ACHN (cell line): ENCODE data around the gene COL9A3.

Source experiments
- DNase-seq: peaks from one replicate; pipeline ENCODE4 v3.0.0-alpha.2; 2015
- in situ Hi-C: cut with HindIII; loops from 2 replicates; pipeline ENCODE4 v1.10.0; 2017; ENCODE audit warnings: low sequenced_read_pairs, low pct_ligation_motif_present, low pct_unique_long_range_greater_than_20kb

The COL9A3 gene

GRCh38 chr20:62882426-62882825 lies 65.6 kb downstream of the COL9A3 start:
- in situ Hi-C loops, result no loop called here
- DNase-seq, result no peak

DNA sequence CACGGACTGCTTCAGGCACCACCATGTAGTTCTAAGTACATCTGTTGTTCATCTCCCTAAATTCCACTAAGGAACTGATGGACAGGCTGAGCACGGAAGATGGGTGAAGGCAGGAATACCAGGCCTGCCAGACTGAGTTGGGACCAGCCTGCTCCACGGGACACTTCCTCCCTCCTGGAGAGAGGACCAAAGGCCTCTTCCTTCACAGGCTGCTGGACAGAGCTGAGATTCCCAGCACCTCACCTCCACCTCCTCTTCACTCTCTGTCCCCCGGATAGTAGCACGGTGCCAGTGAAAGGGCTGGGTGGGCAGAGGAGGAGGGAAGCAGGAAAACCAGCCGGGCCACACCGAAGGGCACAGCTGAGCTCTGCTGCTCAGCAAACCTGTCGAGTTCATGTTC lies 67.7 kb downstream of the COL9A3 start:
- in situ Hi-C loops, result no loop called here
- DNase-seq, result no peak

DNA sequence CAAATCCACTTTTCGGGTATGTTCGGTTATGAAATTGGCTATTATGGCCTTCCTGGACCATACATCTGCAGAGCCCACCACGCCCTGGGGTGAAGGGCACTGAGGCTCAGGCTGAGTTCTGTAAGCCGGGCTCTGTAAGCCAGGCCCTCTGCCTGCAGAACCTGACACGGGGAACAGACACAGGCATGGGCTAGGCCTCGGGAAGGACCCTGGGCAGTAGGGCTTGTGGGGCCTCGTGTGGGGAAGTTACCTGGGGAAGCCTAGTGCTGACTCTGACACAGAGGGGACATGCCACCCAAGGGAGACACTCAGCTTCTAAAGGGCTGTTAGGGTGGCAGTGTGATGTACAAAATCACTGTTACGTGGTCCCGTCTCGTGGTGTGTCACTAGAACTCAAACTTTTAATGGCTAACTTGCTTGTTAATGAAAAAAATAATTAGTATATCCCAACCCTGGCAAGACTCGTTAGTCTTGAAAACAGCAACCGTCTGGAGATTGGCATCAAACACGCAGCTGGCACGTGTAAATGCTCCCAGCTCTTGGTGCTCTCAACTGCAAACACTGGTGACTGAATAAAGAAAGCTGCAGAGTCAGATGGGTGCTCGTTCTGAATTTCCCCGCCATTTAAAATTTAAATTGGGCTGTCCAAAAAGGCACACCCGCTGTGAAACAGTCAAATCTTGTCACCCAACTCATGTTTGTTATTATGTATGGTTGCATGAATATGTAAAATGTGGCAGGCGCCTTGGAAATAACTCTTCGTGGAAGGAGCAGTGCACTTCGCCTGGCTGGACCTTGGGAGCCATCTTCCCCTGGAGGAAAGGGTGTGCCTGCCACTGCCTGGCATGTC lies 68.4 kb downstream of the COL9A3 start:
- in situ Hi-C loops, result no loop called here
- DNase-seq, result no peak

GRCh38 chr20:62885896-62886708 lies 69.3 kb downstream of the COL9A3 start:
- DNase-seq, result no peak
- in situ Hi-C loops, result no loop called here

- DNase-seq, result no peak
- in situ Hi-C loops, result no loop called here
Measured at GRCh38 chr20:62886709-62887058, 69.8 kb downstream of the COL9A3 start.

DNA sequence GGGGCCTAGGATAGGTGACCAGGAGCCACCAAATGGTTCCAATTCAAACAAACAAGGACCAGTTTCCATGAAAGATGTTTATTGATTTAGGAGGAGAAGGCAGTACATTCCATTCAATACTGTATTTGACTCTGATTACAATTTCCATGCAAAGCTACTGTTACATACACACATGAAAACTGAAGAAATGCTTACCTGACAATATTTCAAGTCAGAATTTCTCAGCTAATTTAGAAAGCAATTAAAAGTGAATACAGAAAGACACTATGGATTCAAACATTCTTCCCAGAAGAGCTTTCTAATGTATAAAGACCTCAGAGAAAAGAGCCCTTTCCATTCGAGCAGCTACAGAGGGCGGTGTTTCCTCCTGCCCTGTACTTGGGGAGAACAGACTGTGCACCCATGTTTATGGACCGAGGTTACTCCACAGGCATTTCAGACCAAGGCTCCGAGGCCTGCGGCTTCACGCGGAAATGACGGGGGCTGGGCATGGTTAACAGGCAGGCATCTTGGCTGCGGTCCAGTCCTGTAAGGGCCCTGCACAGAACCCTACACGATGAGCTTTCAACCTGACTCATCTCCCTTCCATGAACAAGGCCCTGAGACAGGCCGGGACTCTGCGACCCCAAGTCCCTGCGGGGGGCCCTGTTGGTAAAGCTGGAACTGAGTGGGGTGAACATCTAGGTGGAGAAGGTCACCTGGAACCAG lies 70.5 kb downstream of the COL9A3 start:
- in situ Hi-C loops, result no loop called here
- no peak for DNase-seq

GRCh38 chr20:62887860-62888239 lies 71.0 kb downstream of the COL9A3 start:
- in situ Hi-C loops, result no loop called here
- DNase-seq, result no peak

DNA sequence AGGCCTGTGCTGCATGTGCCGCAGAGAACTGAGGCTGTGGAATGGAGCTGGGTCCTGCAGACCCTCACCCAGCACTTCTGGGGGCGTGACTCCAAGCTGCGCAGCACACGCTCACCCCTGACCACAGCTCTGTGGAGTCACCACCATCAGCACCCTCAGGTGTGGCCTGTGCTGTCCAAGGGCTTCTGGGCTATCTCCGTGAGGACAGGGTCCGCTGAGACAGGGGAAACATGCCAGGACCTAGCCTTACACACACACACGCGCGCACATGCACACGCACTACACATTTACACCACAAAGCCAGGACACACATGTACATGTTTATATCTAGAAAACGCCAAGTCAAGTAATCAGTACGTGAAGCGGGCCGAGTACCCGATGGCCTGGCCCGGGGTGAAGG lies 71.6 kb downstream of the COL9A3 start:
- in situ Hi-C loops, result no loop called here
- DNase-seq, result no peak

- in situ Hi-C loops, result no loop called here
- DNase-seq, result no peak
Measured at GRCh38 chr20:62888910-62889309, 72.1 kb downstream of the COL9A3 start.

DNA sequence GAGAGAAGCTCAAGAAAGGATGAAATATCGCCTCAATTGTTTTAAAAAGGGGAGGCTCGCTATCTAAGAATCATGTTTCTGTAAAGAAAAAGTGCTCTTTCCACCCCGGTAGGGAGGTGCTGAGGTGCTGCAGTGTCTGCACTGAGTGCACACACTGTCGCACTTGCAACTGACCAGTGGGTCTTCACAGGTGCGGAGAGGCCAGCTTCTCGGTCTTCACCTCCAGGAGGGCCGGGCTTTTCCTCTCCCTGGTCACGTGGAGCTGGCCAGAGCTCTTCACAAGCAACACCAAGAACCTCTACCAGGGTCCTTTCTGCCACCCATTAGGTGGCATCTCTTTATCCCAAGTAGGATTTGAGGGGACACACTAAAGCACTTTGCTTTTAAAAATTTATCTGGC lies 72.6 kb downstream of the COL9A3 start:
- no peak for DNase-seq
- in situ Hi-C loops, result no loop called here

GRCh38 chr20:62889871-62890270 lies 73.0 kb downstream of the COL9A3 start:
- DNase-seq, result no peak
- in situ Hi-C loops, result no loop called here

DNA sequence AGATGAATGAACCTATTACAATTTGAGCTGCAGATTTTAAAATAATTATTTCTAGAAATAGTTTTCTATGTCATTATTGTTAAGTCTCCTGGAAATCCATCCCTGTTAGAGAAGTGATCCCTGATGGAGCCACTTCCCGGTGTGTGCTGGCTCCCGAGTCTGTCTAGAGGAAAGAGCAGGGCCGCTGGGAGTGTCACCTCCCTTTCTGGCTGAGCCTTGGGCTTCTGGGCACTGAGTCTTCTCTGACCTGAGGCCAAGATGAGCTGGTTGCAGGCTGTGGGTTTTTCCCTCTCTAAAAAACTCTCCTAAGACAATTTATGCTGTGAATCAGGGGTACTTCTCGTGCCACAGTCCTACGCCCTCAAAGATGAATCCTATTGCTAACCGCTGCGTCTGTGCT lies 73.6 kb downstream of the COL9A3 start:
- no peak for DNase-seq
- in situ Hi-C loops, result no loop called here
